ENCODE measurements around the gene BLVRB. TPM values are rescaled to one million over a fixed set of nuclear protein-coding genes. Genes with fewer than 3 reads are reported as not detected.

Gene BLVRB
- total and polyA plus RNA-seq, 9 of the 15 experiments (the other 6 are each of a cell fraction or from before 2014, with no cell fraction given), result 81.1 to 749 (median 331) TPM

GRCh38 chr19:40466219-40466984 is 857 bp upstream of the BLVRB start (continued):
- TF ChIP-seq E4F1 (CRISPR knock-in tag; IDR thresholded peaks at IDR 0.05; ENCODE audit: borderline replicate concordance) (no peak), OTX1 (CRISPR knock-in tag; IDR thresholded peaks at IDR 0.05) (no peak), SAFB2 (IDR thresholded peaks at IDR 0.05; ENCODE audit: borderline replicate concordance, low read depth, low read length, severe bottlenecking) (no peak), ESRRB (CRISPR knock-in tag; IDR thresholded peaks at IDR 0.05; ENCODE audit: borderline replicate concordance) (no peak), SMC3 (conservative IDR thresholded peaks at IDR 0.05; ENCODE audit: insufficient read depth, low read depth, low read length) (no peak), CBX3 (IDR thresholded peaks at IDR 0.05; ENCODE audit: borderline replicate concordance in 1 of 2, low read length in 2 of 2) (peak in 1 of 2 experiments; percentile 57; a peak in 1 of 3 replicates), TFAP4 (CRISPR knock-in tag; IDR thresholded peaks at IDR 0.05; ENCODE audit: borderline replicate concordance) (no peak), MCM3 (IDR thresholded peaks at IDR 0.05) (no peak), ARNT (IDR thresholded peaks at IDR 0.05) (no peak), ZNF444 (CRISPR knock-in tag; IDR thresholded peaks at IDR 0.05) (no peak), FOXP1 (CRISPR knock-in tag; IDR thresholded peaks at IDR 0.05) (no peak), TOE1 (IDR thresholded peaks at IDR 0.05; ENCODE audit: borderline replicate concordance) (no peak), TOE1 (CRISPR knock-in tag; IDR thresholded peaks at IDR 0.05; ENCODE audit: borderline replicate concordance, low read depth) (no peak; the same call in 1 of the 2 replicates), ZNF224 (CRISPR knock-in tag; IDR thresholded peaks at IDR 0.05) (0 out of 2 replicates have a peak, but pooled peaks have one; percentile 16), ZC3H11A (IDR thresholded peaks at IDR 0.05; ENCODE audit: low read depth, low read length) (no peak), HMBOX1 (IDR thresholded peaks at IDR 0.05) (no peak), ZSCAN29 (IDR thresholded peaks at IDR 0.05) (no peak), PTRF (tag; IDR thresholded peaks at IDR 0.05) (no peak), CTBP1 (IDR thresholded peaks at IDR 0.05; ENCODE audit: borderline replicate concordance) (0 out of 2 replicates have a peak, but pooled peaks have one; percentile 6), RNF219 (CRISPR knock-in tag; IDR thresholded peaks at IDR 0.05) (no peak)

Measured in K562 (cell line).